Vagina (tissue), 2 donors: Measurements from ENCODE around the gene SAE1. TPM values are rescaled to one million over a fixed set of nuclear protein-coding genes. Genes with fewer than 3 reads are reported as not detected.
A peak's percentile ranks its signal among the peaks of the same experiment; 100 is the strongest.
"Not testable (repeated sequence)": the region's sequence is repeated elsewhere in the genome, so short reads cannot be mapped to it uniquely, and the experiment has no call there.

ENCODE experiments used
- DNase-seq, 2 donors: peaks; one replicate each; pipeline ENCODE4 v3.0.0-alpha.2; 2017; ENCODE audit errors: extremely low spot score in 2 of 2
- H3K27ac ChIP-seq: fragments of 200-600 bp; sonication (generic); one replicate; pipeline ENCODE4 v1.5.1; 2019
- H3K27me3 ChIP-seq: fragments of 200-600 bp; sonication (generic); one replicate; pipeline ENCODE4 v1.5.1; 2019
- H3K36me3 ChIP-seq, 2 donors: fragments of 200-600 bp; sonication (generic); one replicate each; pipeline ENCODE4 v1.5.1; 2017 to 2019
- H3K4me1 ChIP-seq: fragments of 200-600 bp; sonication (generic); one replicate; pipeline ENCODE4 v1.5.1; 2019
- H3K4me3 ChIP-seq, 2 donors: fragments of 200-600 bp; sonication (generic); 1 replicate in 1 of 2; 2 replicates in 1 of 2; pipeline ENCODE4 v1.5.1; 2016 to 2019
- H3K9me3 ChIP-seq: fragments of 200-600 bp; sonication (generic); one replicate; pipeline ENCODE4 v1.5.1; 2019
- POLR2A ChIP-seq, 2 donors: fragments of 450-650 bp; IDR thresholded peaks; one replicate each; pipeline ENCODE4 v1.6.1; 2017; ENCODE audit warnings: antibody characterized with exemption in 2 of 2, mild to moderate bottlenecking in 2 of 2, moderate library complexity in 2 of 2
- POLR2AphosphoS5 ChIP-seq, 2 donors: sonication (generic); formaldehyde crosslinking; IDR thresholded peaks; one replicate each; pipeline ENCODE4 v1.9.0; 2017; ENCODE audit warnings: antibody characterized with exemption in 2 of 2, mild to moderate bottlenecking in 2 of 2, low read depth in 1 of 2; ENCODE audit not compliant: insufficient read depth in 1 of 2
- intact Hi-C: fragments of 100-400 bp; cut with DNase I; formaldehyde crosslinking; loops from one replicate; pipeline ENCODE4 v1.15.1; 2023
- total RNA-seq: library from RNA; depleted of rRNA; stranded (reverse); fragments of >200 nt; gene quantifications from one replicate; pipeline ENCODE4 v1.2.3, GENCODE V29; 2016
- TF ChIP-seq, protein P1 (sequence below), 3 experiments: fragments of 450-650 bp in 2 of 3; fragments of 200-600 bp in 1 of 3; sonication (generic) in 1 of 3; IDR thresholded peaks; one replicate each; pipeline ENCODE4 v1.5.1; 2017 to 2019; ENCODE audit warnings: antibody characterized with exemption in 3 of 3, mild to moderate bottlenecking in 2 of 3, moderate library complexity in 2 of 3

SAE1 gene
- total RNA-seq, 1 donor from 2014 or later = 32.7 TPM

DNA sequence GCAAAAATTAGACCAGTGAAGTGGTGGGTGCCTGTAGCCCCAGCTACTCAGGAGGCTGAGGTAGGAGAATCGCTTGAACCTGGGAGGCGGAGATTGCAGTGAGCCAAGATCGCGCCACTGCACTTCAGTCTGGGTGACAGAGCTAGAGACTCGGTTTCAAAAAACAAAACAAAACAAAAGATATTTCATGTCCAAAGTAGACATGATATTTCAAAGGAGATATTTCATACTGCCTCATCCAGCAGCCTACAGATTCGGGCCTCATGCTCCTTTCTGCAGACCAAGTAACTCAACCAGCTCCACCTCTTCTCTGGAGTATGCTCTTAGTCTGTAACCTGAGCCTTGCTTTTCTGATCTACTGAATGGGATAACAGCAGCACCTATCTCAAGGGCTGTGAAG, 32.0 kb upstream of the SAE1 start:
- Histone ChIP-seq H3K9me3 (no peaks in the 10 kb centered on the region), H3K36me3 (peaks cover 0 to 9% of the 10 kb centered on the region in 2 donors), H3K4me1 (peaks cover 68% of the 10 kb centered on the region), H3K27ac (no peak overlapping the region), H3K4me3 (no peak overlapping the region), H3K27me3 (no peaks in the 10 kb centered on the region)
- TF ChIP-seq, protein P1, sequence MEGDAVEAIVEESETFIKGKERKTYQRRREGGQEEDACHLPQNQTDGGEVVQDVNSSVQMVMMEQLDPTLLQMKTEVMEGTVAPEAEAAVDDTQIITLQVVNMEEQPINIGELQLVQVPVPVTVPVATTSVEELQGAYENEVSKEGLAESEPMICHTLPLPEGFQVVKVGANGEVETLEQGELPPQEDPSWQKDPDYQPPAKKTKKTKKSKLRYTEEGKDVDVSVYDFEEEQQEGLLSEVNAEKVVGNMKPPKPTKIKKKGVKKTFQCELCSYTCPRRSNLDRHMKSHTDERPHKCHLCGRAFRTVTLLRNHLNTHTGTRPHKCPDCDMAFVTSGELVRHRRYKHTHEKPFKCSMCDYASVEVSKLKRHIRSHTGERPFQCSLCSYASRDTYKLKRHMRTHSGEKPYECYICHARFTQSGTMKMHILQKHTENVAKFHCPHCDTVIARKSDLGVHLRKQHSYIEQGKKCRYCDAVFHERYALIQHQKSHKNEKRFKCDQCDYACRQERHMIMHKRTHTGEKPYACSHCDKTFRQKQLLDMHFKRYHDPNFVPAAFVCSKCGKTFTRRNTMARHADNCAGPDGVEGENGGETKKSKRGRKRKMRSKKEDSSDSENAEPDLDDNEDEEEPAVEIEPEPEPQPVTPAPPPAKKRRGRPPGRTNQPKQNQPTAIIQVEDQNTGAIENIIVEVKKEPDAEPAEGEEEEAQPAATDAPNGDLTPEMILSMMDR (IDR thresholded peaks at IDR 0.05) = no peak
- intact Hi-C loops = no loop called here
- DNase-seq = no peak

DNA sequence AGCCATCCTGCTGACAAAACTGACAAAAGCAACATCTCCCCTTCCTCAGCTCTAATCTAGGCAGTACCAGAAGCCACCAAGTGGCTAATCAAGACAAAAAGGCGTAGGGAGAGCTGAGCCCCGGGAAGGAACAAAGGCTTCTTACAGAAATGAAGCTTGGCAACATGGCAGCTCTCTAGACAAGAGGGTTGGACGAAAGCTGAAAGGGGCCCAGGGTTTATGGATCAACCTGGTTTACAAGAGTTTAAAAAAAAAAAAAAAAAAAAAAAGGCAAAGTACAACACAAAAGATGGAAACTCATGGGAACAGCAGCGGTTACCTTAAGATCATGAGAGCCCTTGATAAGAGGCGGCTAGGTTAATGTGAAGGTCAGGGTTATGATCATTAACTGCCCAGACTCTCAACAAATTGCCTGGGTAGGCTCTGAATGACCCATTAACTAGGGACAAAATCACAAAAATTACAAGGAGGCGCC, 31.0 kb upstream of the SAE1 start:
- DNase-seq = no peak
- intact Hi-C loops = no loop called here
- Histone ChIP-seq H3K4me1 (peaks cover 58% of the 10 kb centered on the region), H3K36me3 (no peaks in the 10 kb centered on the region), H3K27ac (no peak overlapping the region), H3K4me3 (no peak overlapping the region), H3K27me3 (no peaks in the 10 kb centered on the region), H3K9me3 (no peaks in the 10 kb centered on the region)
- TF ChIP-seq POLR2AphosphoS5 (IDR thresholded peaks at IDR 0.05; ENCODE audit: insufficient read depth in 1 of 2, low read depth in 1 of 2) = no peak
- TF ChIP-seq POLR2A (IDR thresholded peaks at IDR 0.05) = no peak
- TF ChIP-seq, protein P1 (IDR thresholded peaks at IDR 0.05) = no peak

DNA sequence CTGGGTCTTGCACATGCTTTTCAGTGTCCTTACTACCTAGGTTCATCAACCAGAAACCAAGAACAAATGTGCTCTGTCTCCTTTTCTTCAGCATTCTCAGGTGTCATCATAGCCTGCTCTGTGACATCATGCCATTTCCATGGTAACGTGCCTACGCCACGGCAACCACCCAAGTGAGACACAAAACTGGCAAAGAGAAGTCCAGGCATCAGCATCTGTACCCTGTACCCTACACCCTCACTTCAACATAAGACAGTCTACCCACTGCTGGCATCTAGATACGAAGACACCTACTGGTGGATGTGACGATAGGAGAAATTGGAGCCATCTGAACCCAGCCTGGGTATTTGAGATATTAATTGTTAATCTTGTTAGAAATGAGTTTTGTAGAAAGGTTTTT, 30.3 kb upstream of the SAE1 start:
- no peaks in the 10 kb centered on the region for H3K27me3 ChIP-seq
- no peak for DNase-seq
- H3K9me3 ChIP-seq = no peaks in the 10 kb centered on the region
- no peak overlapping the region for H3K4me3 ChIP-seq
- peaks cover 57% of the 10 kb centered on the region for H3K4me1 ChIP-seq
- H3K27ac ChIP-seq = no peak overlapping the region
- intact Hi-C loops = no loop called here
- H3K36me3 ChIP-seq = no peaks in the 10 kb centered on the region
- TF ChIP-seq POLR2AphosphoS5 (IDR thresholded peaks at IDR 0.05; ENCODE audit: insufficient read depth in 1 of 2, low read depth in 1 of 2) (no peak), POLR2A (IDR thresholded peaks at IDR 0.05) (no peak)
- TF ChIP-seq, protein P1 (IDR thresholded peaks at IDR 0.05) = no peak

DNA sequence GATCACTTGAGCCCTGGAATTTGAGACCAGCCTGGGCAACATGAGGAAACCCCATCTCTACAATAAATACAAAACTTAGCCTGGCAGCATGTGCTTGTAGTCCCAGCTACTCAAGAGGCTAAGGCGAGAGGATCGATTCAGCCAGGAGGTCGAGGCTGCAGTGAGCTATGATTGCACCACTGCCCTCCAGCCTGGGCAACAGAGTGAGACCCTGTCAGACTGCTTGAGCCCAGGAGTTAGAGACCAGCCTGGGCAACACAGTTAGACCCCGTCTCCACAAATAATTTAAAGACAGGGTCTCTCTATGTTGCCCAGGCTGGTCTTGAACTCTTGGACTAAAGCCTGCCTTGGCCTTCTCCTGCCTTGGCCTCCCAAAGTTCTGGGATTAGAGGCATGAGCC, 29.5 kb upstream of the SAE1 start:
- DNase-seq, H3K27ac ChIP-seq, H3K36me3 ChIP-seq, H3K27me3 ChIP-seq, H3K9me3 ChIP-seq, intact Hi-C loops, H3K4me3 ChIP-seq: not testable (repeated sequence)
- peaks cover 52% of the 10 kb centered on the region for H3K4me1 ChIP-seq

DNA sequence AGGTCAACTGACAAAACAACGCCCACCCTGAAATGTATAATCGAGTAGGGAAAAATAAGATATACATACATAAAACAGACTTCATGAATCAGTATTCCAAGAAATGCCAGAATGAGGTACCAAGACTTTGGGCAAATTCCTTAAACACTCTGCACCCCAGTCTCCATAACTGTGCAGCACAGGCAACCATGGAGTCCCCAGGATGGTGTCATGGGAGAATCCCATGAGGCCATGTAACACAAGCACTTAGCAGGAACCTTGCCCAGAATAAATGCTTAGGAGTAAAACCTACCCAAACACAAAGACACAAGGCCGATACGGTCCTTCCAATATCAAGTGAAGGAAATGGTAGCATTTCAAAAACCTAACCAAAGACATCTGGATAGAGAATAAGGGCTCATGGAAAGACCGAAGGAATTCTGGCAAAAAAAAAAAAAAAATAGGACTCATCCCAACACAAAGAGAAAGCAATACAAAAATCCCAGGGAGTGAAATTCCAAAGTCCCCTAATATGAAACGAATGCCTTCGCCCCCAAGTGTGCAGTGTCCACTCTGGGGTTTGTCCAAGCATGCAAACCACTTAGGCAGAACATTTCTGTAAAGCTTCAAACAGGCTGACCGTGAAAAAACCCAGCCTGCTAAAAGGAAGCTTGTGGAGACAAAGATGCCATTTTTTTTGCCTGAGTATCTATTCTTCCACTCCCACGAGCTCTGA, 28.1 kb upstream of the SAE1 start:
- Histone ChIP-seq H3K4me3 (no peak overlapping the region), H3K27ac (peak overlapping the region; percentile 25), H3K9me3 (no peaks in the 10 kb centered on the region), H3K36me3 (no peaks in the 10 kb centered on the region), H3K4me1 (peaks cover 52% of the 10 kb centered on the region), H3K27me3 (no peaks in the 10 kb centered on the region)
- no peak for TF ChIP-seq POLR2AphosphoS5 (IDR thresholded peaks at IDR 0.05; ENCODE audit: insufficient read depth in 1 of 2, low read depth in 1 of 2)
- TF ChIP-seq, protein P1 (IDR thresholded peaks at IDR 0.05) = no peak
- DNase-seq = no peak
- intact Hi-C loops = no loop called here
